ENCODE data around the gene HPSE.

DNA sequence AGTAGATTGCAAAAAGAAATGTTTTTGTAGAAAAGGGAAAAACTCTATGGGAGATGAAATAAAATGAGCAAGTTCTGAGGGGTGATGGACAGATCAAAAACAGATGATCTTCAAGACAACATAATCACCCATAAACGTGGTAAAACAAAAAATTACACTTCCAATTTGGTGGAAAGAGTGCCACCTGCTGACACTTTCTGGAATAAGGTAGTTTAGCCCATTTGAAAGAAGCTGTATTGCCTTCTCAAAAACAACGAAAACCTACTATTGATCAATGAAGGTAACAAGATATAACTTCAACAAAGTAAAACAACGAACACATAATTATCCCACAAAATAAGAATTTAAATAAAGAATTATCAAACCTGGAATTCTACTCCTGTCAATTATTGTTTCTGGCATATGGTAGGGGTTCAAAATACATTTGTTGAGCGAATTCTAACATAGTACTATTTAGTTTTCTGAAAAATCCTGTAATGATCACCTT, 52.6 kb downstream of the HPSE start:
- TF ChIP-seq, protein P1, sequence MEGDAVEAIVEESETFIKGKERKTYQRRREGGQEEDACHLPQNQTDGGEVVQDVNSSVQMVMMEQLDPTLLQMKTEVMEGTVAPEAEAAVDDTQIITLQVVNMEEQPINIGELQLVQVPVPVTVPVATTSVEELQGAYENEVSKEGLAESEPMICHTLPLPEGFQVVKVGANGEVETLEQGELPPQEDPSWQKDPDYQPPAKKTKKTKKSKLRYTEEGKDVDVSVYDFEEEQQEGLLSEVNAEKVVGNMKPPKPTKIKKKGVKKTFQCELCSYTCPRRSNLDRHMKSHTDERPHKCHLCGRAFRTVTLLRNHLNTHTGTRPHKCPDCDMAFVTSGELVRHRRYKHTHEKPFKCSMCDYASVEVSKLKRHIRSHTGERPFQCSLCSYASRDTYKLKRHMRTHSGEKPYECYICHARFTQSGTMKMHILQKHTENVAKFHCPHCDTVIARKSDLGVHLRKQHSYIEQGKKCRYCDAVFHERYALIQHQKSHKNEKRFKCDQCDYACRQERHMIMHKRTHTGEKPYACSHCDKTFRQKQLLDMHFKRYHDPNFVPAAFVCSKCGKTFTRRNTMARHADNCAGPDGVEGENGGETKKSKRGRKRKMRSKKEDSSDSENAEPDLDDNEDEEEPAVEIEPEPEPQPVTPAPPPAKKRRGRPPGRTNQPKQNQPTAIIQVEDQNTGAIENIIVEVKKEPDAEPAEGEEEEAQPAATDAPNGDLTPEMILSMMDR (IDR thresholded peaks at IDR 0.05; ENCODE audit: low read length), result peak; percentile 72
- no peak for TF ChIP-seq EZH2 (IDR thresholded peaks at IDR 0.05; ENCODE audit: borderline replicate concordance, low read length)
